BE2C (cell line): ENCODE data around the gene MYO5B.

Experiments used
- DNase-seq: peaks from one replicate; pipeline ENCODE4 v3.0.0-alpha.2; 2020
- H3K27me3 ChIP-seq: fragments of 250-450 bp; sonication (Bioruptor Pico); 2 replicates; pipeline ENCODE4 v1.5.1; 2020; ENCODE audit warnings: mild to moderate bottlenecking
- H3K36me3 ChIP-seq: fragments of 250-450 bp; sonication (Bioruptor Pico); 2 replicates; pipeline ENCODE4 v1.5.1; 2020; ENCODE audit warnings: mild to moderate bottlenecking
- H3K4me1 ChIP-seq: fragments of 250-450 bp; sonication (Bioruptor Pico); 2 replicates; pipeline ENCODE4 v1.5.1; 2020
- H3K4me3 ChIP-seq: 2 replicates; pipeline ENCODE4 v1.5.1; 2011; ENCODE audit warnings: low read depth, low read length
- H3K9me3 ChIP-seq: fragments of 250-450 bp; sonication (Bioruptor Pico); 2 replicates; pipeline ENCODE4 v1.5.1; 2020
- TF ChIP-seq, protein P1 (sequence below): IDR thresholded peaks from 2 replicates; pipeline ENCODE4 v1.5.1; 2012; ENCODE audit warnings: mild to moderate bottlenecking, low read depth, low read length

MYO5B gene

DNA sequence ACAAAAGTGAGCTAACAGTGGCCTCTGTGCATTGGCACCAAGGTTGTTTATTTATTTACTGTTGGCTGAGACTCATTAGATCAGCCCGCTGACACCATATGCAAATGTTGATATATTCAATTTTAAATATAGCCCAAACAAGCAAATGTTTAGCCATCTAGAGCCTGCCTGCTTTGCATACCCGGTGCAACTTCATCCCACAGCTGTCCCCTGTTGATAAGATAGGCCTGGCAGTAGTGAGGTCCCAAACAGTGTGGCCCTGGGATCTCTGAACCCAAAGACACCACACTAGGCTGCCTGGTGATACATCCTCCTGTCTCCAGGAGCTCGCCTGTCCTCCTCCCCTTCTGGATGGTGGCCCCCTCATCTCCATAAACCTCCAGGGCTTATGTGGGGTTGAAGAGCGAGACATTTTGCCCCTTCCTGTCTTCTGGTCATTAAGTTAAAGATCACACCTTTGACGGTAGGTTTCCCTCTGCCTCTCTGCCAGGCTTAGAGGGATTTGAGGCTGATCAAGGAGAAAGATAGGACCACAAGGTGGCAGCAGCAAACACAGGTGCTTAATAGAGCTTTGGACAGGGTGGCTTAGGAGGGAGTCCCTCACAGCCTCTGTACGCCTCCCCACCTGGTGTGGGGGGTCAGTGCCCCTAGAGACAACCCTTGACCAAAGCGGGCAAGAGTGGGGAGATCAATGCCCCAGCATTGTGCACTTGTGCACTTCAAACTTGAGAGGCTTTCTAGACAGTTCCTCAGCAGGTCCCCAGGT lies 23.7 kb upstream of the MYO5B start:
- H3K4me3 ChIP-seq = no peak overlapping the region
- TF ChIP-seq, protein P1, sequence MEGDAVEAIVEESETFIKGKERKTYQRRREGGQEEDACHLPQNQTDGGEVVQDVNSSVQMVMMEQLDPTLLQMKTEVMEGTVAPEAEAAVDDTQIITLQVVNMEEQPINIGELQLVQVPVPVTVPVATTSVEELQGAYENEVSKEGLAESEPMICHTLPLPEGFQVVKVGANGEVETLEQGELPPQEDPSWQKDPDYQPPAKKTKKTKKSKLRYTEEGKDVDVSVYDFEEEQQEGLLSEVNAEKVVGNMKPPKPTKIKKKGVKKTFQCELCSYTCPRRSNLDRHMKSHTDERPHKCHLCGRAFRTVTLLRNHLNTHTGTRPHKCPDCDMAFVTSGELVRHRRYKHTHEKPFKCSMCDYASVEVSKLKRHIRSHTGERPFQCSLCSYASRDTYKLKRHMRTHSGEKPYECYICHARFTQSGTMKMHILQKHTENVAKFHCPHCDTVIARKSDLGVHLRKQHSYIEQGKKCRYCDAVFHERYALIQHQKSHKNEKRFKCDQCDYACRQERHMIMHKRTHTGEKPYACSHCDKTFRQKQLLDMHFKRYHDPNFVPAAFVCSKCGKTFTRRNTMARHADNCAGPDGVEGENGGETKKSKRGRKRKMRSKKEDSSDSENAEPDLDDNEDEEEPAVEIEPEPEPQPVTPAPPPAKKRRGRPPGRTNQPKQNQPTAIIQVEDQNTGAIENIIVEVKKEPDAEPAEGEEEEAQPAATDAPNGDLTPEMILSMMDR = peak; percentile 34; the same call in 1 of the 2 replicates
- no peaks in the 10 kb centered on the region for H3K36me3 ChIP-seq
- no peaks in the 10 kb centered on the region for H3K27me3 ChIP-seq
- H3K4me1 ChIP-seq = no peaks in the 10 kb centered on the region
- DNase-seq = no peak
- no peaks in the 10 kb centered on the region for H3K9me3 ChIP-seq

DNA sequence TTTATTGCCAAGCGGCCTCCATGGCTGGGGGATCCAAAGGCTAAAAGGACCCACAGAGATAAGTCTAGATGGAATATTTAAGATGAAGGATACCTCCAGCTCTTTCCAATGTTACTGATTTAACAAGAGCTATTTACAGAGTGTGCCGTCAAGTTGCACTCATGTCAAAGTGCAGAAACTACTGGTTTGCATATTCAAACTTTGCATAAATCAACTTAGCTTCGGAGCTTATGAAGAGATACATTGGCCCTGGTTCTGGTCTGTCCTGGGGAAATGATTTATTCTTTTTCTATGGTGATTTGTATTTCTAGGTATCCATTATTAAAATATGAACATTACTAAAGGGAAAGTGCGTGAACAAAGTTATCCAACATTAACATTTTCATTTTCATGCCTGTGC lies 14.4 kb upstream of the MYO5B start:
- Histone ChIP-seq H3K9me3 (no peaks in the 10 kb centered on the region), H3K4me3 (no peak overlapping the region), H3K4me1 (no peaks in the 10 kb centered on the region), H3K36me3 (no peaks in the 10 kb centered on the region), H3K27me3 (no peaks in the 10 kb centered on the region)
- DNase-seq = no peak
- TF ChIP-seq, protein P1 = no peak

DNA sequence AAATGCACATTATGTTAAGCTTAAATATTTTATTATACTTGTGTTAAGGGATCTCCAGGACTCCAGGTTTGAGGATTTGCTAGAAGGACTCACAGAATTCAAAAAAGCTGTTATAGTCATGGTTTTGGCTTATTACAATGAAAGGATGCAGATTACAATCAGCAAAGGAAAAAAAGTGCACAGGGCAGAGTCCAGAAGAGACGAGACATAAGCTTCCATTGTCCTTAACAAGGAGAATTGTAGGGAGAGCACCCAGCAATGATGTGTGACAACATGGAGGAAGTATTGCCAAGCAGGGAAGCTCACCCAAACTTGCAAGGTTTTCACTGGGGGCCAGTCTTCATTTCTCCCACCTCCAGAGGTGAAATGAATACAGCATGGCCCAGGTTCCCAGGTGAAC lies 12.8 kb upstream of the MYO5B start:
- no peak overlapping the region for H3K4me3 ChIP-seq
- H3K4me1 ChIP-seq = no peaks in the 10 kb centered on the region
- H3K27me3 ChIP-seq = 0 out of 2 replicates have a peak, but pooled peaks cover 4% of the 10 kb centered on the region
- H3K36me3 ChIP-seq = no peaks in the 10 kb centered on the region
- H3K9me3 ChIP-seq = no peaks in the 10 kb centered on the region
- no peak for DNase-seq
- TF ChIP-seq, protein P1 = no peak

DNA sequence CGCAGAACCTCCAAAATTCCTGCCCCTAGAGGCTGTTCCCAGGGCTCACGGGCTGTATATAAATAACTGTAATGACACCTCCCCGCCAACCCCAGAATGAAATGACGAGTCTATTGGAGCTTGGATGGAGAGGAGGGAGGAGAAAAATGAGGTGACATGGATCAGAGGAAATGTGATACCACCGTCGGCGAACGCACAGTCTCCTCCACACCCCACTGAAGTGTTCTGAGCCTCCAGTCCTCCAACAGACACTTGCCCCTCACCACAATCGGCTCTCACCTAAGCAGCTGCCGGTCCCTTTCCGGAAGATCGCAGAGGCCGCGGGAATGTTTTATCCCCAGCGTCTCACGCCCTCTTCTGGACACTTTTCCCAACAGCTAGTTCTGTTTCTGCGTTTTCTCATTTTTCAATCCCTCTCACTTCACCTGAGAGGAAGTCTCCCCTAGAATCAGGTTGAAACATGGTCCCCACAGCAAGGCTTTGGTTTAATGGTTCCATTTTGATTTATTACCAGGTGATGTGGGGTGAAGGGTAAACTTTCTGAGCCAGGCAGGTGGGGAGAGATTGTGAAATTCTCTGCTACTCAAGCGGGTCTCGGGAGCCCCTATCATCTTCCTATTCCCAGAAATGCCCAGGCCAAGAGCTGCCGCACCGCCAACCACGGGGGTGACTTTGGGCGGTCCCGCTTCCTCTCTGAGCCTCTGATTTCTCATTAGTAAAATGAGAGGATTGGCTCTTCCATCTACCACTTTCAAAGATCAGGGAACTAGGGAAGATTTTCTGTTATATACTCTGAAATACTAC lies 9.1 kb upstream of the MYO5B start:
- DNase-seq = peak; percentile 41
- H3K27me3 ChIP-seq = 0 out of 2 replicates have a peak, but pooled peaks cover 4% of the 10 kb centered on the region
- no peak overlapping the region for H3K4me3 ChIP-seq
- no peaks in the 10 kb centered on the region for H3K4me1 ChIP-seq
- TF ChIP-seq, protein P1 = peak; percentile 62
- H3K9me3 ChIP-seq = no peaks in the 10 kb centered on the region
- H3K36me3 ChIP-seq = no peaks in the 10 kb centered on the region

DNA sequence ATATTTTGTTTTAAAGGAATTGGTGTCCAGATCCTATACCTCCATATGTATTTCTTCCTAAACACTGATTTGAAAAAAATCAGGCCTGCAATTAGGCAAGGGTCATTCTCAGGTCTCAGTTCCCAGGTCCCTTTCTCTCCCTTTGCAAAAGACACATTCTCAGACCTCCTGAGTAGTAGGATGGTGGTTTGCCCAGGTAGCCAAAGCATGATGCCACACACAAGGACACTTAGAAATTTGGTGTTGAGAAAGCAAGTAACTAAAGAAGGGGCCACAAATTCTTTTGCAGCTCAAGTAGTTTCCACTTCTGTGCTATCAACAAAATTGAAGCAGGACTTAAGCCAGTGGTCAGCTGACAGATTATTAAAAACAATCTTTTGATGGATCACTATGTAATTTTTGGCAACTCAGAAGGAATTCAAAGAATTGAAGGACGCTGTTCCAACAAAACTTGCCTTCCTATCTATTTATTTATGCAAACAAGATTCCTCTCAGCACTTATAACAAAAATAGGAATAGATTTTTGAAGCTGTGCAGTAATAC lies 6.6 kb upstream of the MYO5B start:
- Histone ChIP-seq H3K27me3 (0 out of 2 replicates have a peak, but pooled peaks cover 4% of the 10 kb centered on the region), H3K4me3 (no peak overlapping the region), H3K9me3 (no peaks in the 10 kb centered on the region), H3K36me3 (no peaks in the 10 kb centered on the region), H3K4me1 (no peaks in the 10 kb centered on the region)
- DNase-seq = no peak
- TF ChIP-seq, protein P1 = no peak

DNA sequence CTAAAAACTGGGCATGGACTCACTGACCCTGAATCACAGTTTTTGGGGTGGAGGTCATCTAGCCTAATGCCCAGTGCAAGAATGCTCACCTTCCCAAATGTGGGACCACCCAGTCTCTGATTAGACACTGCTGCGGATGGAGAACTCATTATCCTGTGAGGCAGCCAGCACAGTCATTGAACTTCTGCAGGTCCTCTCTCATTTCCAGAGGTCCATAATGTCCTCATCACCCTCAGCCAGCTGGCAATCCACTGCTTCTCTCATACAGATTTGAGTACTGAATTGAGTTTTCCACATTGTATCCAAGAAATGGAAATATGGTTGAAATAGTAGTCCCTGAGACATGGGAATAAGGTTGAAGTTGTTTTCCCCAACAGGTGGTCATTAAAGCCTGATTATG lies 5.0 kb upstream of the MYO5B start:
- TF ChIP-seq, protein P1 = no peak
- Histone ChIP-seq H3K4me3 (no peak overlapping the region), H3K9me3 (no peaks in the 10 kb centered on the region), H3K4me1 (no peaks in the 10 kb centered on the region), H3K36me3 (no peaks in the 10 kb centered on the region), H3K27me3 (peaks cover 16% of the 10 kb centered on the region)
- no peak for DNase-seq
